Measurements from ENCODE around the gene VARS1.

Gene VARS1

GRCh38 chr6:31792090-31792374 lies 3.5 kb downstream of the VARS1 start:
- no peak for DNase-seq (ENCODE audit: extremely low spot score)
- TF ChIP-seq, protein P1, sequence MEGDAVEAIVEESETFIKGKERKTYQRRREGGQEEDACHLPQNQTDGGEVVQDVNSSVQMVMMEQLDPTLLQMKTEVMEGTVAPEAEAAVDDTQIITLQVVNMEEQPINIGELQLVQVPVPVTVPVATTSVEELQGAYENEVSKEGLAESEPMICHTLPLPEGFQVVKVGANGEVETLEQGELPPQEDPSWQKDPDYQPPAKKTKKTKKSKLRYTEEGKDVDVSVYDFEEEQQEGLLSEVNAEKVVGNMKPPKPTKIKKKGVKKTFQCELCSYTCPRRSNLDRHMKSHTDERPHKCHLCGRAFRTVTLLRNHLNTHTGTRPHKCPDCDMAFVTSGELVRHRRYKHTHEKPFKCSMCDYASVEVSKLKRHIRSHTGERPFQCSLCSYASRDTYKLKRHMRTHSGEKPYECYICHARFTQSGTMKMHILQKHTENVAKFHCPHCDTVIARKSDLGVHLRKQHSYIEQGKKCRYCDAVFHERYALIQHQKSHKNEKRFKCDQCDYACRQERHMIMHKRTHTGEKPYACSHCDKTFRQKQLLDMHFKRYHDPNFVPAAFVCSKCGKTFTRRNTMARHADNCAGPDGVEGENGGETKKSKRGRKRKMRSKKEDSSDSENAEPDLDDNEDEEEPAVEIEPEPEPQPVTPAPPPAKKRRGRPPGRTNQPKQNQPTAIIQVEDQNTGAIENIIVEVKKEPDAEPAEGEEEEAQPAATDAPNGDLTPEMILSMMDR (IDR thresholded peaks at IDR 0.05; ENCODE audit: control extremely low read depth, extremely low read depth, low read depth, missing control alignments): no peak
- POLR2A ChIA-PET: interaction anchor here (1.2 kb wide), 1 partner anchor 15 kb away, joined by 3 read pairs; the partner anchor contains the start of gene LSM2
- CTCF ChIA-PET: interaction anchor here (0.7 to 1.9 kb wide), 7 partner anchors 15 to 108 kb away, joined by 3 to 10 read pairs (median 4); partner anchors contain the start of genes LSM2 and MSH5

GRCh38 chr6:31791324-31792089 lies 4.0 kb downstream of the VARS1 start:
- POLR2A ChIA-PET: interaction anchor here (1.2 kb wide), 1 partner anchor 15 kb away, joined by 3 read pairs; the partner anchor contains the start of gene LSM2
- TF ChIP-seq, protein P1 (IDR thresholded peaks at IDR 0.05; ENCODE audit: control extremely low read depth, extremely low read depth, low read depth, missing control alignments): peak; percentile 60
- DNase-seq (ENCODE audit: extremely low spot score): peak; percentile 53
- CTCF ChIA-PET: interaction anchor here (0.6 to 1.9 kb wide), 20 partner anchors 10 to 107 kb away, joined by 3 to 12 read pairs (median 4); partner anchors contain the start of genes DDAH2, LSM2, MSH5 and VWA7

DNA sequence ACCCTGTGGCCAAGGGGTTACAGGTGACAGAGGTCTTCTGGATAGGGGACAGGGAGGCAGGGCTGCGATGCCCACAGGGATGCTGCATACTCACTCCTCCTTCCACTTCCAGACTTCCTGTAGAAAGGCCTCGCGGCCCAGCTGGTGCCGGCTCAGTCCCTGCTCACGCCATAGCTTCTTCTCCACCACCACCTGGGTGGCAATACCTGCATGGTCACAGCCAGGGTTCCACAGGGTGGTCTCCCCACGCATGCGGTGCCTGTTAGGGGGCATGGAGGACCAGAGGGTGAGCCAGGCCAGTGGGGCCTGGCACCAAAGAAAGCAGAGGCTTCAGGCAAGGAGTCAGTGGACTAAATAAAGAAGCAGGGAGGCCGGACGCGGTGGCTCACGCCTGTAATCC lies 10.1 kb downstream of the VARS1 start:
- CTCF ChIA-PET: interaction anchor here (1.0 to 7.2 kb wide), 6 partner anchors 8 to 44 kb away, joined by 3 to 41 read pairs (median 5); partner anchors contain the start of gene VWA7
- POLR2A ChIA-PET: no interaction called here
- no peak for DNase-seq (ENCODE audit: extremely low spot score)
- TF ChIP-seq, protein P1 (IDR thresholded peaks at IDR 0.05; ENCODE audit: control extremely low read depth, extremely low read depth, low read depth, missing control alignments): no peak

- TF ChIP-seq, protein P1 (IDR thresholded peaks at IDR 0.05; ENCODE audit: control extremely low read depth, extremely low read depth, low read depth, missing control alignments): no peak
- CTCF ChIA-PET: interaction anchor here (1.3 to 7.2 kb wide), 3 partner anchors 10 to 15 kb away, joined by 4 to 41 read pairs (median 10); no protein-coding TSS in a partner anchor
- no peak for DNase-seq (ENCODE audit: extremely low spot score)
- POLR2A ChIA-PET: no interaction called here
These were observed 11.2 kb downstream of the VARS1 start for GRCh38 chr6:31784098-31784925.

DNA sequence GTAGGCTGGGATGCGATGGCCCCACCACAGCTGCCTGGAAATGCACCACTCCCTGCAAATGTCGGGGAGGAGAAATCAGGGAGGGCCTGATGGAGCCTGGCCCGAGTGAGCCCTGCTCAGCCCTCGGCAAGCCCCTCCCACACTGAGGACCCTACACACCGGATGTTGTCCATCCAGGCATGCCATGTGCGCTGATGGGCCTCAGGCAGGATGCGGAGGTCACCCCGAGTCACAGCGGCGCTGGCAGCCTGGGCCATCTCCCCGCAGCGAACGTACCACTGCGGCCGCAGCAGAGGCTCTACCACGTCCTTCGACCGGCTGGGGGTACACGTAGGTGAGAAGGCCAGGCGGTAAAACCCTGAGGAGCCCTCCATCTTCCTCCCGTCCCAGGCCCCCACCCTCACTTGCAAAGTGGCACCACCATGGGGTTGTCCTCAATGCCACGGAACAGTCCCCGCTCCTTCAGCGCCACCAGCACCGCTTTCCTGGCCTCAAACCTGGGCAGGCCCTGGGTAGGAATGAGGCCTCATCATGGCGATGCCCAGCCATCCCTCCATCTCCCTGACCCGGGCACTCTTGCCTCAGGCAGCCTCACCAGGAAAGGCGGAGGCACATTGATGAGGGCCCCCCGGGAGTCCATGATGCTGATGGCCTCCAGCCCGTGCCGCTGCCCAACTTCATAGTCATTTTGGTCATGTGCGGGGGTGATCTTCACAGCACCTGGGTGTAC lies 13.3 kb downstream of the VARS1 start:
- CTCF ChIA-PET: interaction anchor here (1.9 to 7.2 kb wide), 4 partner anchors 8 to 13 kb away, joined by 9 to 41 read pairs (median 20); no protein-coding TSS in a partner anchor
- DNase-seq (ENCODE audit: extremely low spot score): no peak
- POLR2A ChIA-PET: no interaction called here
- TF ChIP-seq, protein P1 (IDR thresholded peaks at IDR 0.05; ENCODE audit: control extremely low read depth, extremely low read depth, low read depth, missing control alignments): no peak
